ENCODE measurements around the gene UNC5C. TPM values are rescaled to one million over a fixed set of nuclear protein-coding genes. Genes with fewer than 3 reads are reported as not detected.

UNC5C gene
- total and polyA plus RNA-seq, 4 donors = 0.27 to 1.2 (median 0.78) TPM

- no peaks in the 10 kb centered on the region for H3K27me3 ChIP-seq (ENCODE audit: control insufficient read depth in 4 of 4, insufficient read depth in 4 of 4, low read length in 3 of 4)
- H3K27ac ChIP-seq (ENCODE audit: low read depth in 1 of 2, low read length in 2 of 2) = no peak overlapping the region
- 60% methylated on average over 5 of the region's 5 CpGs for WGBS
- H3K4me1 ChIP-seq (ENCODE audit: control insufficient read depth in 4 of 4, insufficient read depth in 4 of 4, low read length in 3 of 4) = no peaks in the 10 kb centered on the region
- H3K36me3 ChIP-seq (ENCODE audit: control insufficient read depth in 4 of 4, insufficient read depth in 3 of 4, low read depth in 1 of 4, low read length in 3 of 4) = no peaks in the 10 kb centered on the region
- no peak for DNase-seq (ENCODE audit: low spot score)
- TF ChIP-seq NR2F2 (IDR thresholded peaks at IDR 0.05) (no peak), FOXA1 (IDR thresholded peaks at IDR 0.05) (no peak), JUND (IDR thresholded peaks at IDR 0.05) (no peak), HNF4A (conservative IDR thresholded peaks at IDR 0.05) (no peak), RXRA (IDR thresholded peaks at IDR 0.05) (no peak)
- no peak overlapping the region for H3K9ac ChIP-seq (ENCODE audit: low read depth in 1 of 2, low read length in 2 of 2)
- no peaks in the 10 kb centered on the region for H3K9me3 ChIP-seq (ENCODE audit: control insufficient read depth in 4 of 4, low read length in 3 of 4)
- no peak overlapping the region for H3K4me3 ChIP-seq (ENCODE audit: low read depth in 1 of 3, low read length in 3 of 3)
Measured at GRCh38 chr4:95591278-95591677, 42.5 kb upstream of the UNC5C start.

DNA sequence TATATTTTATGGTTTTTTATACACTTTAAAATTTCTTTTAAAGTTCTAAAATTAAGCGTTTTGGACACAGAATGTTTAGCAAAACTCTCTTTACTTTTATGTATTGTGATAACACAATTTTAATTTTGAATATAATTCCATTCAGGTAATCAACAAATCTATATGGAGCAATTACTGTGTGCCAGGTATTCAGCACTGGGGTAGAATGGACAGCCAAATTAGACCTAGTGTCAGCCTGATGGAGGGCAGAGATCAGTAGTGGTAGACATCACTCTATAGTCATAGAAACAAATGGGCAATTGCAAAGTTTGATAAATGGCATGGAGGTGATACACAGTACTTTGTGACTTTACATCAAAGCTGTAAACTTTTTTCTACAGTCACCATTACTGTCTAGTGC lies 41.8 kb upstream of the UNC5C start:
- no peaks in the 10 kb centered on the region for H3K4me1 ChIP-seq (ENCODE audit: control insufficient read depth in 4 of 4, insufficient read depth in 4 of 4, low read length in 3 of 4)
- H3K27me3 ChIP-seq (ENCODE audit: control insufficient read depth in 4 of 4, insufficient read depth in 4 of 4, low read length in 3 of 4) = no peaks in the 10 kb centered on the region
- no peak overlapping the region for H3K4me3 ChIP-seq (ENCODE audit: low read depth in 1 of 3, low read length in 3 of 3)
- no peak overlapping the region for H3K27ac ChIP-seq (ENCODE audit: low read depth in 1 of 2, low read length in 2 of 2)
- no peaks in the 10 kb centered on the region for H3K36me3 ChIP-seq (ENCODE audit: control insufficient read depth in 4 of 4, insufficient read depth in 3 of 4, low read depth in 1 of 4, low read length in 3 of 4)
- H3K9me3 ChIP-seq (ENCODE audit: control insufficient read depth in 4 of 4, low read length in 3 of 4) = no peaks in the 10 kb centered on the region
- no peak for TF ChIP-seq FOXA1 (IDR thresholded peaks at IDR 0.05)
- TF ChIP-seq REST (IDR thresholded peaks at IDR 0.05) = peak; percentile 41
- DNase-seq (ENCODE audit: low spot score) = no peak
- H3K9ac ChIP-seq (ENCODE audit: low read depth in 1 of 2, low read length in 2 of 2) = no peak overlapping the region
- 74% methylated on average over 1 of the region's 1 CpG for WGBS

GRCh38 chr4:95585016-95585695 lies 36.4 kb upstream of the UNC5C start:
- H3K9me3 ChIP-seq (ENCODE audit: control insufficient read depth in 4 of 4, low read length in 3 of 4) = no peaks in the 10 kb centered on the region
- whole genome bisulfite sequencing = 62% methylated on average over 5 of the region's 5 CpGs
- H3K9ac ChIP-seq (ENCODE audit: low read depth in 1 of 2, low read length in 2 of 2) = no peak overlapping the region
- TF ChIP-seq FOXA2 (IDR thresholded peaks at IDR 0.05) = no peak
- no peak for TF ChIP-seq RXRA (IDR thresholded peaks at IDR 0.05)
- TF ChIP-seq RAD21 (IDR thresholded peaks at IDR 0.05) = no peak
- H3K4me3 ChIP-seq (ENCODE audit: low read depth in 1 of 3, low read length in 3 of 3) = no peak overlapping the region
- no peak overlapping the region for H3K27ac ChIP-seq (ENCODE audit: low read depth in 1 of 2, low read length in 2 of 2)
- DNase-seq (ENCODE audit: low spot score) = no peak
- no peaks in the 10 kb centered on the region for H3K36me3 ChIP-seq (ENCODE audit: control insufficient read depth in 4 of 4, insufficient read depth in 3 of 4, low read depth in 1 of 4, low read length in 3 of 4)
- no peaks in the 10 kb centered on the region for H3K4me1 ChIP-seq (ENCODE audit: control insufficient read depth in 4 of 4, insufficient read depth in 4 of 4, low read length in 3 of 4)
- H3K27me3 ChIP-seq (ENCODE audit: control insufficient read depth in 4 of 4, insufficient read depth in 4 of 4, low read length in 3 of 4) = no peaks in the 10 kb centered on the region

DNA sequence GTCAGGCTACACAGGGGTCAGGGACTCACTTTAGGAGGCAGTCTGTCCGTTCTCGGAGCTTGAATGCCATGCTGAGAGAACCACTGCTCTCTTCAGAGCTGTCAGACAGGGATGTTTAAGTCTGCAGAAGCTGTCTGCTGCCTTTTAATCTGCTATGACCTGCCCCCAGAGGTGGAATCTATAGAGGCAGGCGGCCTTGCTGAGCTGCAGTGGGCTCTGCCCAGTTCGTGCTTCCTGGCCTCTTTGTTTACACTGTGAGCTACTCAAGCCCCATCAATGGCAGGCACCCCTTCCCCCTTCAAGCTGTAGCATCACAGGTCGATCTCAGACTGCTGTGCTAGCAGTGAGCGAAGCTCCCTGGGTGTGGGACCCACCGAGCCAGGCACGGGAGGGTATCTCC lies 31.5 kb upstream of the UNC5C start:
- no peak overlapping the region for H3K4me3 ChIP-seq (ENCODE audit: low read depth in 1 of 3, low read length in 3 of 3)
- H3K36me3 ChIP-seq (ENCODE audit: control insufficient read depth in 4 of 4, insufficient read depth in 3 of 4, low read depth in 1 of 4, low read length in 3 of 4) = no peaks in the 10 kb centered on the region
- H3K4me1 ChIP-seq (ENCODE audit: control insufficient read depth in 4 of 4, insufficient read depth in 4 of 4, low read length in 3 of 4) = no peaks in the 10 kb centered on the region
- WGBS = 34% methylated on average over 8 of the region's 8 CpGs
- H3K27me3 ChIP-seq (ENCODE audit: control insufficient read depth in 4 of 4, insufficient read depth in 4 of 4, low read length in 3 of 4) = no peaks in the 10 kb centered on the region
- H3K9ac ChIP-seq (ENCODE audit: low read depth in 1 of 2, low read length in 2 of 2) = no peak overlapping the region
- H3K9me3 ChIP-seq (ENCODE audit: control insufficient read depth in 4 of 4, low read length in 3 of 4) = no peaks in the 10 kb centered on the region
- no peak for DNase-seq (ENCODE audit: low spot score)
- no peak overlapping the region for H3K27ac ChIP-seq (ENCODE audit: low read depth in 1 of 2, low read length in 2 of 2)
- TF ChIP-seq FOXA1 (IDR thresholded peaks at IDR 0.05) = no peak
- no peak for TF ChIP-seq ZBTB33 (IDR thresholded peaks at IDR 0.05)
- TF ChIP-seq, protein P1, sequence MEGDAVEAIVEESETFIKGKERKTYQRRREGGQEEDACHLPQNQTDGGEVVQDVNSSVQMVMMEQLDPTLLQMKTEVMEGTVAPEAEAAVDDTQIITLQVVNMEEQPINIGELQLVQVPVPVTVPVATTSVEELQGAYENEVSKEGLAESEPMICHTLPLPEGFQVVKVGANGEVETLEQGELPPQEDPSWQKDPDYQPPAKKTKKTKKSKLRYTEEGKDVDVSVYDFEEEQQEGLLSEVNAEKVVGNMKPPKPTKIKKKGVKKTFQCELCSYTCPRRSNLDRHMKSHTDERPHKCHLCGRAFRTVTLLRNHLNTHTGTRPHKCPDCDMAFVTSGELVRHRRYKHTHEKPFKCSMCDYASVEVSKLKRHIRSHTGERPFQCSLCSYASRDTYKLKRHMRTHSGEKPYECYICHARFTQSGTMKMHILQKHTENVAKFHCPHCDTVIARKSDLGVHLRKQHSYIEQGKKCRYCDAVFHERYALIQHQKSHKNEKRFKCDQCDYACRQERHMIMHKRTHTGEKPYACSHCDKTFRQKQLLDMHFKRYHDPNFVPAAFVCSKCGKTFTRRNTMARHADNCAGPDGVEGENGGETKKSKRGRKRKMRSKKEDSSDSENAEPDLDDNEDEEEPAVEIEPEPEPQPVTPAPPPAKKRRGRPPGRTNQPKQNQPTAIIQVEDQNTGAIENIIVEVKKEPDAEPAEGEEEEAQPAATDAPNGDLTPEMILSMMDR (IDR thresholded peaks at IDR 0.05; ENCODE audit: low read depth, low read length, missing input control) = no peak
- no peak for TF ChIP-seq RXRA (IDR thresholded peaks at IDR 0.05)
- TF ChIP-seq YY1 (IDR thresholded peaks at IDR 0.05) = no peak
- no peak for TF ChIP-seq NR2F2 (IDR thresholded peaks at IDR 0.05)
- no peak for TF ChIP-seq REST (IDR thresholded peaks at IDR 0.05)
- no peak for TF ChIP-seq RAD21 (IDR thresholded peaks at IDR 0.05)
